Psoas muscle (tissue), 8 donors: Measurements from ENCODE around the gene EHD1. TPM values are rescaled to one million over a fixed set of nuclear protein-coding genes. Genes with fewer than 3 reads are reported as not detected.

ENCODE experiments used
- ATAC-seq, 4 donors: fragments of 200-7000 bp; cut with Tn5 transposase; one replicate each; pipeline ENCODE4 v1.9.1; 2020; ENCODE audit warnings: moderate library complexity in 3 of 4, mild to moderate bottlenecking in 2 of 4
- DNase-seq, 2 donors: peaks; one replicate each; pipeline ENCODE4 v3.0.0-alpha.2; 2020
- H3K27ac ChIP-seq: fragments of 200-600 bp; one replicate; pipeline ENCODE4 v1.8.0; 2022
- H3K27me3 ChIP-seq, 3 donors: fragments of 200-600 bp in 1 of 3; one replicate each; pipeline versions ENCODE4 v1.6.1 to v1.8.0; 2013 to 2022; ENCODE audit warnings: low read length in 2 of 3, mild to moderate bottlenecking in 2 of 3, moderate library complexity in 1 of 3; ENCODE audit not compliant: insufficient read depth in 3 of 3
- H3K36me3 ChIP-seq, 2 donors: fragments of 200-600 bp in 1 of 2; one replicate each; pipeline versions ENCODE4 v1.6.1 to v1.8.0; 2013 to 2022; ENCODE audit warnings: low read depth in 1 of 2, mild to moderate bottlenecking in 1 of 2, moderate library complexity in 1 of 2; ENCODE audit not compliant: insufficient read depth in 1 of 2
- H3K4me1 ChIP-seq: fragments of 200-600 bp; one replicate; pipeline ENCODE4 v1.8.0; 2022
- H3K4me3 ChIP-seq: fragments of 200-600 bp; one replicate; pipeline ENCODE4 v1.8.0; 2022; ENCODE audit warnings: mild to moderate bottlenecking
- H3K9me3 ChIP-seq: fragments of 200-600 bp; one replicate; pipeline ENCODE4 v1.8.0; 2022
- CTCF ChIP-seq: fragments of 200-600 bp; IDR thresholded peaks from one replicate; pipeline ENCODE4 v1.8.0; 2022; ENCODE audit warnings: antibody characterized with exemption
- WGBS, 3 donors: extraction: QIAGEN DNeasy Blood & Tissue Kit; methylation state at CpG; one replicate each; pipeline versions ENCODE4 v1.1.6 to v1.1.7; 2013; 5-methylcytosine and 5-hydroxymethylcytosine counted together
- intact Hi-C, 2 donors: fragments of 100-400 bp; cut with DNase I; formaldehyde crosslinking; loops; one replicate each; pipeline versions ENCODE4 v1.11.0 to v1.14.2; 2022
- polyA plus RNA-seq, 3 donors: library from polyadenylated mRNA; stranded (reverse); fragments of 200-250 nt; gene quantifications; one replicate each; pipeline ENCODE4 v1.2.3, GENCODE V29; 2013
- total RNA-seq, 4 donors: library from RNA; stranded (reverse); fragmentation: NEBNext Ultra II Directional in 2 of 4; extraction: Animal tissue kit (Norgen Biotek cat#: 25700) in 2 of 4; gene quantifications; one replicate each; pipeline versions ENCODE4 v1.2.1 to v1.2.4, GENCODE V29; 2021 to 2023
- donor health status: healthy with polysubstance abuse.
- donor health status: DM: no; HTN: no; CAD: no; lungs with moderate emphysema.
- donor health status: Bipolar disorder and iron deficiency.
- donor health status: healthy.
- donor health status: DM: yes; HTN: yes; CAD: no.
- donor health status: DM: no; HTN: no; CAD: no.
- donor health status: DM: no; HTN: no; CAD: no.
- donor health status: DM: yes; HTN: yes; CAD: no.

EHD1 gene
- total and polyA plus RNA-seq, 7 donors = 23.5 to 174 (median 58.8) TPM

- peak; percentile 72 to 78 (median 74) for ATAC-seq
- peak; percentile 92 to 94 for DNase-seq
- Histone ChIP-seq H3K27me3 (no peaks in the 10 kb centered on the region), H3K27ac (peak overlapping the region; percentile 98), H3K36me3 (peaks cover 5 to 35% of the 10 kb centered on the region in 2 donors), H3K9me3 (no peaks in the 10 kb centered on the region), H3K4me1 (peaks cover 92% of the 10 kb centered on the region), H3K4me3 (peak overlapping the region; percentile 21)
- intact Hi-C loops = no loop called here
- WGBS, 3 donors = 38 to 53% (median 38%) methylated on average over 20 of the region's 20 CpGs
- no peak for TF ChIP-seq CTCF
Measured at GRCh38 chr11:64856382-64857227, 21.8 kb downstream of the EHD1 start.

GRCh38 chr11:64855596-64856304, 22.7 kb downstream of the EHD1 start:
- Histone ChIP-seq H3K9me3 (no peaks in the 10 kb centered on the region), H3K4me1 (peaks cover 96% of the 10 kb centered on the region), H3K36me3 (peaks cover 5 to 35% of the 10 kb centered on the region in 2 donors), H3K4me3 (peak overlapping the region; percentile 21), H3K27ac (peak overlapping the region; percentile 98), H3K27me3 (no peaks in the 10 kb centered on the region)
- ATAC-seq (no peak), DNase-seq (no peak)
- intact Hi-C loops = no loop called here
- TF ChIP-seq CTCF = no peak
- WGBS, 3 donors = 66 to 77% (median 71%) methylated on average over 17 to 20 of the region's 22 CpGs

- Histone ChIP-seq H3K27me3 (no peaks in the 10 kb centered on the region), H3K27ac (peak overlapping the region; percentile 98), H3K4me3 (peak overlapping the region; percentile 35), H3K4me1 (peaks cover 94% of the 10 kb centered on the region), H3K36me3 (peaks cover 5 to 32% of the 10 kb centered on the region in 2 donors), H3K9me3 (no peaks in the 10 kb centered on the region)
- DNase-seq (peak; percentile 93 to 95), ATAC-seq (peak; percentile 70 to 75 (median 72))
- intact Hi-C loops = no loop called here
- no peak for TF ChIP-seq CTCF
- 49 to 52% (median 51%) methylated on average over 43 to 45 of the region's 45 CpGs for WGBS, 3 donors
Measured at GRCh38 chr11:64854534-64855502, 23.6 kb downstream of the EHD1 start.

- Histone ChIP-seq H3K27me3 (no peaks in the 10 kb centered on the region), H3K4me3 (peak overlapping the region; percentile 35), H3K4me1 (peaks cover 93% of the 10 kb centered on the region), H3K36me3 (peaks cover 5 to 25% of the 10 kb centered on the region in 2 donors), H3K27ac (peak overlapping the region; percentile 98), H3K9me3 (no peaks in the 10 kb centered on the region)
- WGBS, 3 donors = 65 to 81% (median 71%) methylated on average over 24 to 25 of the region's 25 CpGs
- DNase-seq (no peak), ATAC-seq (no peak)
- intact Hi-C loops = no loop called here
- TF ChIP-seq CTCF = no peak
Measured at GRCh38 chr11:64854157-64854533, 24.3 kb downstream of the EHD1 start.
